ENCODE measurements around the gene FBXO7. TPM values are rescaled to one million over a fixed set of nuclear protein-coding genes. Genes with fewer than 3 reads are reported as not detected.

Gene FBXO7
- total RNA-seq, 1 experiment from 2014 or later = 75.7 TPM

- no peak for DNase-seq
- Mint-ChIP-seq H3K4me3 (ENCODE audit: low read depth, unreplicated experiment) (no peak overlapping the region), H3K4me1 (ENCODE audit: low read depth, unreplicated experiment) (no peaks in the 10 kb centered on the region), H3K27ac (ENCODE audit: unreplicated experiment) (no peak overlapping the region), H3K9me3 (ENCODE audit: low read depth, unreplicated experiment) (no peaks in the 10 kb centered on the region), H3K27me3 (ENCODE audit: unreplicated experiment) (peaks cover 9% of the 10 kb centered on the region), H3K36me3 (ENCODE audit: insufficient read depth, unreplicated experiment) (no peaks in the 10 kb centered on the region)
- TF ChIP-seq, protein P1, sequence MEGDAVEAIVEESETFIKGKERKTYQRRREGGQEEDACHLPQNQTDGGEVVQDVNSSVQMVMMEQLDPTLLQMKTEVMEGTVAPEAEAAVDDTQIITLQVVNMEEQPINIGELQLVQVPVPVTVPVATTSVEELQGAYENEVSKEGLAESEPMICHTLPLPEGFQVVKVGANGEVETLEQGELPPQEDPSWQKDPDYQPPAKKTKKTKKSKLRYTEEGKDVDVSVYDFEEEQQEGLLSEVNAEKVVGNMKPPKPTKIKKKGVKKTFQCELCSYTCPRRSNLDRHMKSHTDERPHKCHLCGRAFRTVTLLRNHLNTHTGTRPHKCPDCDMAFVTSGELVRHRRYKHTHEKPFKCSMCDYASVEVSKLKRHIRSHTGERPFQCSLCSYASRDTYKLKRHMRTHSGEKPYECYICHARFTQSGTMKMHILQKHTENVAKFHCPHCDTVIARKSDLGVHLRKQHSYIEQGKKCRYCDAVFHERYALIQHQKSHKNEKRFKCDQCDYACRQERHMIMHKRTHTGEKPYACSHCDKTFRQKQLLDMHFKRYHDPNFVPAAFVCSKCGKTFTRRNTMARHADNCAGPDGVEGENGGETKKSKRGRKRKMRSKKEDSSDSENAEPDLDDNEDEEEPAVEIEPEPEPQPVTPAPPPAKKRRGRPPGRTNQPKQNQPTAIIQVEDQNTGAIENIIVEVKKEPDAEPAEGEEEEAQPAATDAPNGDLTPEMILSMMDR (IDR thresholded peaks at IDR 0.05; ENCODE audit: unreplicated experiment) = no peak
- intact Hi-C loops (cut with micrococcal nuclease; ENCODE audit: unreplicated experiment) = no loop called here
- BruUV-seq (replicated peaks) = no TSS peak
- CTCF ChIA-PET = no interaction called here
Observed at GRCh38 chr22:32509045-32509444, 34.4 kb downstream of the FBXO7 start.

GRCh38 chr22:32511274-32511673 is 36.7 kb downstream of the FBXO7 start:
- Mint-ChIP-seq H3K4me3 (ENCODE audit: low read depth, unreplicated experiment) (no peak overlapping the region), H3K36me3 (ENCODE audit: insufficient read depth, unreplicated experiment) (no peaks in the 10 kb centered on the region), H3K27ac (ENCODE audit: unreplicated experiment) (no peak overlapping the region), H3K4me1 (ENCODE audit: low read depth, unreplicated experiment) (no peaks in the 10 kb centered on the region), H3K27me3 (ENCODE audit: unreplicated experiment) (no peaks in the 10 kb centered on the region), H3K9me3 (ENCODE audit: low read depth, unreplicated experiment) (no peaks in the 10 kb centered on the region)
- no peak for DNase-seq
- BruUV-seq (replicated peaks) = no TSS peak
- TF ChIP-seq, protein P1 (IDR thresholded peaks at IDR 0.05; ENCODE audit: unreplicated experiment) = no peak
- intact Hi-C loops (cut with micrococcal nuclease; ENCODE audit: unreplicated experiment) = no loop called here
- CTCF ChIA-PET = interaction anchor here (0.6 kb wide), 2 partner anchors 302 to 592 kb away, joined by 3 to 4 read pairs; no protein-coding TSS in a partner anchor

GRCh38 chr22:32511776-32512175 is 37.2 kb downstream of the FBXO7 start:
- H3K9me3 Mint-ChIP-seq (ENCODE audit: low read depth, unreplicated experiment) = no peaks in the 10 kb centered on the region
- H3K36me3 Mint-ChIP-seq (ENCODE audit: insufficient read depth, unreplicated experiment) = no peaks in the 10 kb centered on the region
- intact Hi-C loops (cut with micrococcal nuclease; ENCODE audit: unreplicated experiment) = no loop called here
- no TSS peak for BruUV-seq (replicated peaks)
- H3K27me3 Mint-ChIP-seq (ENCODE audit: unreplicated experiment) = no peaks in the 10 kb centered on the region
- H3K27ac Mint-ChIP-seq (ENCODE audit: unreplicated experiment) = no peak overlapping the region
- CTCF ChIA-PET = interaction anchor here (0.6 kb wide), 2 partner anchors 302 to 592 kb away, joined by 3 to 4 read pairs; no protein-coding TSS in a partner anchor
- DNase-seq = no peak
- H3K4me3 Mint-ChIP-seq (ENCODE audit: low read depth, unreplicated experiment) = no peak overlapping the region
- H3K4me1 Mint-ChIP-seq (ENCODE audit: low read depth, unreplicated experiment) = no peaks in the 10 kb centered on the region
- TF ChIP-seq, protein P1 (IDR thresholded peaks at IDR 0.05; ENCODE audit: unreplicated experiment) = no peak

DNA sequence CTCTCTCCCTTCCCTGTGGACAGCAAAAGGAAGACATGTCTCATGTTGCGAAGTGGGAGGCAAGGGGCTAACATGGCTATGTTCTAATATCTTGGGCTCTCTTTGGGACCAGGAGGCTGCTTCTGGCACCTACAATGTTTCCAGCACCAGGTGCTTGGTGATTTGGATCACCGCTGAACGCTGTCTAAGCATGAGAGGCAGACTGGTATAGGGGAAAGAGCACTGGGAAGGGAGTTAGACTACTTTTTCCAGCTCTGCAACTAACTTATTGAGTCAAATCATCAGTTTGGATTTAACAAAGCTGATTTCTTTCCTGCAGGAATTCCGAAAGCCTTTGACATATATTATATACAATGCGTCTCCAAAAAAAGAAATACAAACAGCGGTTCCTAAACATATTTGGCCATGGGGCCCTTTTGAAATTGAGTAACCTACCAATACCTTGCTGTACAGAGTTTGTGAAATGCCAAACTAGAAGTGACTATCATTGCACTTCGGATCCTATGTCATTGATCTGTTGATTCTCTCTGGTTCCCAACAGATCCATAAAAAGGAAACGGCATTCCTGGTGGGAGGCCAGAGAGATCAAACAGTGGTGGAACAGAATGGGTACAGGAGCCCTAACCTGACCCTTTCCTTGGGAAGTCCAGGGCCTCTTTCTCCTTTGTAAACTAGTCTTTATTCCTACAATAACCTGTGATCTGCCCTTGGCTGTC is 37.8 kb downstream of the FBXO7 start:
- TF ChIP-seq, protein P1 (IDR thresholded peaks at IDR 0.05; ENCODE audit: unreplicated experiment) = no peak
- no peak for DNase-seq
- H3K4me1 Mint-ChIP-seq (ENCODE audit: low read depth, unreplicated experiment) = no peaks in the 10 kb centered on the region
- no peak overlapping the region for H3K27ac Mint-ChIP-seq (ENCODE audit: unreplicated experiment)
- CTCF ChIA-PET = no interaction called here
- BruUV-seq (replicated peaks) = no TSS peak
- H3K36me3 Mint-ChIP-seq (ENCODE audit: insufficient read depth, unreplicated experiment) = no peaks in the 10 kb centered on the region
- H3K9me3 Mint-ChIP-seq (ENCODE audit: low read depth, unreplicated experiment) = no peaks in the 10 kb centered on the region
- intact Hi-C loops (cut with micrococcal nuclease; ENCODE audit: unreplicated experiment) = no loop called here
- no peak overlapping the region for H3K4me3 Mint-ChIP-seq (ENCODE audit: low read depth, unreplicated experiment)
- H3K27me3 Mint-ChIP-seq (ENCODE audit: unreplicated experiment) = no peaks in the 10 kb centered on the region

All from Calu3 (cell line).